GM12864 (cell line): ENCODE measurements around the gene SNRK.

Experiments used
- DNase-seq: peaks from one replicate; pipeline ENCODE4 v3.0.0-alpha.2; 2011; ENCODE audit warnings: low read depth
- H3K4me3 ChIP-seq: 2 replicates; pipeline ENCODE4 v1.5.1; 2011; ENCODE audit warnings: mild to moderate bottlenecking, low read depth, low read length, control low read depth
- CTCF ChIP-seq: IDR thresholded peaks from 2 replicates; pipeline ENCODE4 v1.5.1; 2011; ENCODE audit warnings: low read depth, mild to moderate bottlenecking, moderate library complexity, low read length, control low read depth, inconsistent platforms; ENCODE audit errors: missing control alignments

Gene SNRK

GRCh38 chr3:43343185-43343584 is 56.8 kb downstream of the SNRK start:
- no peak for DNase-seq
- TF ChIP-seq CTCF: no peak
- no peak overlapping the region for H3K4me3 ChIP-seq

GRCh38 chr3:43343815-43344214 is 57.5 kb downstream of the SNRK start:
- no peak for DNase-seq

GRCh38 chr3:43344520-43344919 is 58.2 kb downstream of the SNRK start:
- TF ChIP-seq CTCF: no peak
- H3K4me3 ChIP-seq: no peak overlapping the region
- no peak for DNase-seq

More at GRCh38 chr3:43343815-43344214, 57.5 kb downstream of the SNRK start:
- no peak for TF ChIP-seq CTCF
- H3K4me3 ChIP-seq: no peak overlapping the region

GRCh38 chr3:43345246-43345645 is 58.9 kb downstream of the SNRK start:
- H3K4me3 ChIP-seq: no peak overlapping the region
- no peak for DNase-seq
- no peak for TF ChIP-seq CTCF

GRCh38 chr3:43345877-43346276 is 59.5 kb downstream of the SNRK start:
- TF ChIP-seq CTCF: no peak
- no peak for DNase-seq
- no peak overlapping the region for H3K4me3 ChIP-seq

GRCh38 chr3:43346978-43347749 is 60.8 kb downstream of the SNRK start:
- DNase-seq: no peak
- H3K4me3 ChIP-seq: no peak overlapping the region
- TF ChIP-seq CTCF: no peak

GRCh38 chr3:43347774-43348173 is 61.4 kb downstream of the SNRK start:
- no peak for DNase-seq
- H3K4me3 ChIP-seq: no peak overlapping the region
- no peak for TF ChIP-seq CTCF
